H1 (cell line): ENCODE measurements around the gene RAD51B. TPM values are rescaled to one million over a fixed set of nuclear protein-coding genes. Genes with fewer than 3 reads are reported as not detected.

Experiments
- CTCF ChIA-PET: fragments of 300-600 bp; sonication (Branson Sonifier 250); formaldehyde crosslinking; loops from one replicate; lab custom pipeline; 2021; ENCODE audit not compliant: partially characterized antibody; lab: Charles Lee
- POLR2A ChIA-PET: fragments of 300-600 bp; sonication (Branson Sonifier 250); formaldehyde crosslinking; loops from one replicate; lab custom pipeline; 2021; ENCODE audit warnings: inconsistent platforms; ENCODE audit not compliant: partially characterized antibody; lab: Charles Lee
- DNase-seq, 2 experiments: peaks; one replicate each; pipeline versions ENCODE4 v3.0.0 to v3.0.0-alpha.2; 2010 to 2022; ENCODE audit warnings: low spot score in 2 of 2, low read depth in 1 of 2, mixed read lengths in 1 of 2
- FAIRE-seq: peaks from 2 replicates; lab custom pipeline; 2011; peaks lifted over from hg19 to GRCh38; lab: Jason Lieb, UNC
- H2AFZ ChIP-seq: 2 replicates; pipeline ENCODE4 v1.8.1; 2012; ENCODE audit warnings: low read length, inconsistent platforms
- H2AK5ac ChIP-seq: 2 replicates; pipeline ENCODE4 v1.6.1; 2013; ENCODE audit warnings: low read depth, low read length
- H2BK120ac ChIP-seq: replicated peaks from 2 replicates; pipeline ENCODE3; 2013; ENCODE audit warnings: low read depth, low read length, inconsistent platforms
- H2BK12ac ChIP-seq: 2 replicates; pipeline ENCODE4 v1.6.1; 2013; ENCODE audit warnings: low read depth, low read length
- H2BK15ac ChIP-seq: 2 replicates; pipeline ENCODE4 v1.6.1; 2013; ENCODE audit warnings: low read length
- H2BK20ac ChIP-seq: 2 replicates; pipeline ENCODE4 v1.6.1; 2013; ENCODE audit warnings: low read length
- H2BK5ac ChIP-seq: 2 replicates; pipeline ENCODE4 v1.6.1; 2013; ENCODE audit warnings: low read depth, low read length
- H3K14ac ChIP-seq: 2 replicates; pipeline ENCODE4 v1.6.1; 2013; ENCODE audit warnings: inconsistent platforms; ENCODE audit not compliant: insufficient read length
- H3K18ac ChIP-seq: 2 replicates; pipeline ENCODE4 v1.6.1; 2013; ENCODE audit warnings: low read length; ENCODE audit errors: extremely low read depth
- H3K23ac ChIP-seq: 2 replicates; pipeline ENCODE4 v1.6.1; 2013; ENCODE audit warnings: inconsistent platforms; ENCODE audit not compliant: insufficient read length
- H3K23me2 ChIP-seq: 2 replicates; pipeline ENCODE4 v1.6.1; 2013; ENCODE audit warnings: low read depth, low read length
- H3K27ac ChIP-seq: 2 replicates; pipeline ENCODE4 v1.6.1; 2011; ENCODE audit warnings: low read depth, low read length, inconsistent platforms
- H3K27me3 ChIP-seq, 4 experiments: replicated peaks in 1 of 4; 1 replicate in 1 of 4; 2 replicates in 3 of 4; pipeline versions ENCODE4 v1.6.1 to v1.8.1; 2011 to 2013; ENCODE audit warnings: low read length in 3 of 4, mild to moderate bottlenecking in 3 of 4, inconsistent platforms in 2 of 4, mixed read lengths in 2 of 4, moderate library complexity in 1 of 4; ENCODE audit not compliant: control insufficient read depth in 3 of 4, insufficient read depth in 3 of 4; ENCODE audit errors: extremely low read depth in 1 of 4
- H3K36me3 ChIP-seq, 4 experiments: 2 replicates each; pipeline versions ENCODE4 v1.6.1 to v1.8.1; 2011 to 2013; ENCODE audit warnings: mild to moderate bottlenecking in 4 of 4, low read length in 3 of 4, moderate library complexity in 2 of 4, control low read depth in 1 of 4, inconsistent platforms in 1 of 4; ENCODE audit not compliant: insufficient read depth in 4 of 4, control insufficient read depth in 2 of 4
- H3K4ac ChIP-seq: replicated peaks from 2 replicates; pipeline ENCODE3; 2013; ENCODE audit warnings: low read length, low read depth, mixed read lengths, inconsistent platforms; ENCODE audit not compliant: insufficient read length
- H3K4me1 ChIP-seq, 4 experiments: replicated peaks in 1 of 4; 1 replicate in 1 of 4; 2 replicates in 3 of 4; pipeline versions ENCODE4 v1.6.1 to v1.8.1; 2011 to 2013; ENCODE audit warnings: low read length in 3 of 4, inconsistent platforms in 2 of 4, mixed read lengths in 1 of 4; ENCODE audit not compliant: insufficient read depth in 4 of 4, control insufficient read depth in 3 of 4
- H3K4me2 ChIP-seq, 2 experiments: 2 replicates each; pipeline versions ENCODE4 v1.6.1 to v1.8.1; 2011 to 2013; ENCODE audit warnings: low read depth in 2 of 2, low read length in 2 of 2, control low read depth in 1 of 2, inconsistent platforms in 1 of 2, mild to moderate bottlenecking in 1 of 2; ENCODE audit not compliant: insufficient read depth in 1 of 2
- H3K4me3 ChIP-seq, 4 experiments: fragments of 200-600, 300-600 bp in 1 of 4; sonication (generic), shearing (Covaris generic), sonication (Bioruptor Twin) in 1 of 4; 2 replicates each; pipeline versions ENCODE4 v1.5.1 to v1.8.1; 2011 to 2016; ENCODE audit warnings: low read length in 4 of 4, low read depth in 3 of 4, control low read depth in 2 of 4, inconsistent platforms in 2 of 4, mild to moderate bottlenecking in 2 of 4, mixed read lengths in 1 of 4, moderate library complexity in 1 of 4; ENCODE audit not compliant: insufficient read depth in 2 of 4; ENCODE audit errors: extremely low read depth in 1 of 4
- H3K56ac ChIP-seq: replicated peaks from 2 replicates; pipeline ENCODE3; 2013; ENCODE audit warnings: low read depth, mild to moderate bottlenecking, mixed read lengths, low read length, inconsistent platforms; ENCODE audit not compliant: insufficient read length
- H3K79me1 ChIP-seq: 2 replicates; pipeline ENCODE4 v1.6.1; 2013; ENCODE audit warnings: low read depth, low read length, control low read depth
- H3K79me2 ChIP-seq, 2 experiments: 2 replicates each; pipeline versions ENCODE4 v1.6.1 to v1.8.1; 2012 to 2013; ENCODE audit warnings: low read length in 2 of 2, mild to moderate bottlenecking in 2 of 2, inconsistent platforms in 1 of 2; ENCODE audit not compliant: insufficient read depth in 2 of 2, control insufficient read depth in 1 of 2
- H3K9ac ChIP-seq, 4 experiments: replicated peaks in 1 of 4; 1 replicate in 1 of 4; 2 replicates in 3 of 4; pipeline versions ENCODE4 v1.6.1 to v1.8.1; 2011 to 2013; ENCODE audit warnings: low read depth in 3 of 4, low read length in 3 of 4, control low read depth in 2 of 4, mild to moderate bottlenecking in 2 of 4, moderate library complexity in 2 of 4, inconsistent platforms in 1 of 4; ENCODE audit errors: extremely low read depth in 1 of 4
- H3K9me3 ChIP-seq, 2 experiments: 2 replicates each; pipeline versions ENCODE4 v1.6.1 to v1.8.1; 2012 to 2013; ENCODE audit warnings: mild to moderate bottlenecking in 2 of 2, moderate library complexity in 2 of 2, control low read depth in 1 of 2, inconsistent platforms in 1 of 2, low read depth in 1 of 2, low read length in 1 of 2, mixed read lengths in 1 of 2; ENCODE audit not compliant: insufficient read depth in 2 of 2
- H4K20me1 ChIP-seq, 2 experiments: replicated peaks in 1 of 2; 2 replicates each; pipeline versions ENCODE3 to v1.8.1; 2011 to 2013; ENCODE audit warnings: inconsistent platforms in 2 of 2, low read length in 2 of 2, mild to moderate bottlenecking in 1 of 2; ENCODE audit not compliant: insufficient read depth in 2 of 2, control insufficient read depth in 1 of 2
- H4K5ac ChIP-seq: 2 replicates; pipeline ENCODE4 v1.6.1; 2013; ENCODE audit warnings: low read length, low read depth, mixed read lengths, inconsistent platforms; ENCODE audit not compliant: insufficient read length
- H4K8ac ChIP-seq: 2 replicates; pipeline ENCODE4 v1.8.0; 2013; ENCODE audit warnings: mild to moderate bottlenecking, moderate library complexity, low read length, inconsistent platforms; ENCODE audit not compliant: insufficient read depth; ENCODE audit errors: extremely low read depth
- H4K91ac ChIP-seq: replicated peaks from 2 replicates; pipeline ENCODE3; 2013; ENCODE audit warnings: low read length, mixed read lengths, inconsistent platforms; ENCODE audit not compliant: insufficient read length
- CTBP2 ChIP-seq: IDR thresholded peaks from 2 replicates; pipeline ENCODE4 v1.7.0; 2011; ENCODE audit warnings: borderline replicate concordance, mild to moderate bottlenecking, moderate library complexity, mixed read lengths, low read length; ENCODE audit not compliant: insufficient read depth, insufficient read length
- CTCF ChIP-seq, 3 experiments: IDR thresholded peaks; 1 replicate in 2 of 3; 2 replicates in 1 of 3; pipeline versions ENCODE4 v1.5.1 to v1.6.1; 2011; ENCODE audit warnings: low read length in 3 of 3, mild to moderate bottlenecking in 3 of 3, inconsistent platforms in 2 of 3, low read depth in 1 of 3, moderate library complexity in 1 of 3; ENCODE audit not compliant: insufficient read depth in 1 of 3; ENCODE audit errors: control extremely low read depth in 1 of 3
- RBBP5 ChIP-seq: IDR thresholded peaks from 2 replicates; pipeline ENCODE4 v1.7.1; 2012; ENCODE audit warnings: low read depth, mild to moderate bottlenecking, inconsistent platforms, low read length, moderate library complexity, borderline replicate concordance
- SP1 ChIP-seq: IDR thresholded peaks from 2 replicates; pipeline ENCODE4 v1.6.1; 2011; ENCODE audit warnings: low read depth, low read length
- TAF7 ChIP-seq: optimal IDR thresholded peaks from 2 replicates; pipeline ENCODE3; 2011; ENCODE audit warnings: low read depth, mild to moderate bottlenecking, inconsistent platforms, low read length, moderate library complexity, borderline replicate concordance
- USF2 ChIP-seq: IDR thresholded peaks from 2 replicates; pipeline ENCODE4 v1.6.1; 2011; ENCODE audit warnings: low read length, improper control_type of control experiment
- WGBS, 2 experiments: shearing (Covaris generic) in 1 of 2; methylation state at CpG; one replicate each; pipeline versions ENCODE4 v1.1.6 to v1.1.7; 2013 to 2015; ENCODE audit warnings: low lambda C conversion rate in 2 of 2, mixed read lengths in 2 of 2, inconsistent platforms in 1 of 2, low coverage in 1 of 2, missing lambda C conversion rate in 1 of 2; ENCODE audit not compliant: insufficient replicate concordance in 2 of 2, insufficient coverage in 1 of 2, insufficient read length in 1 of 2; ENCODE audit errors: extremely low coverage in 1 of 2, missing lambda C conversion rate in 1 of 2; 5-methylcytosine and 5-hydroxymethylcytosine counted together
- polyA plus RNA-seq, 7 experiments: library from polyadenylated mRNA; depleted of rRNA in 3 of 7; stranded (reverse) in 5 of 7; unstranded in 2 of 7; fragments of >200 nt in 5 of 7; fragments of 200-250 nt in 2 of 7; gene quantifications; 1 replicate in 5 of 7; 2 replicates in 1 of 7; 4 replicates in 1 of 7; pipeline versions ENCODE4 v1.2.1 to v1.2.3, GENCODE V29; 2011 to 2013; ENCODE audit warnings: missing spikeins in 2 of 7, mixed read lengths in 2 of 7
- total RNA-seq: library from RNA; stranded (reverse); fragmentation: NEBNext Ultra II Directional; extraction: Animal tissue kit (Norgen Biotek cat#: 25700); gene quantifications from 2 replicates; pipeline ENCODE4 v1.2.1, GENCODE V29; 2021

Gene RAD51B
- total and polyA plus RNA-seq, 2 of the 8 experiments (the other 6 are each of a cell fraction or from before 2014, with no cell fraction given), result 3.9 to 14.9 TPM

- H4K91ac ChIP-seq, result no peak overlapping the region
- no peak overlapping the region for H2BK5ac ChIP-seq
- no peak for FAIRE-seq
- H3K23ac ChIP-seq, result no peak overlapping the region
- H3K27ac ChIP-seq, result no peak overlapping the region
- H3K27me3 ChIP-seq, result no peaks in the 10 kb centered on the region
- H3K4me1 ChIP-seq, result peaks cover 2 to 9% (median 5%) of the 10 kb centered on the region in 4 experiments; a peak in 6 of 7 replicates
- no peak overlapping the region for H4K5ac ChIP-seq
- no peak overlapping the region for H3K18ac ChIP-seq
- no peak overlapping the region for H2BK12ac ChIP-seq
- H3K23me2 ChIP-seq, result no peaks in the 10 kb centered on the region
- H2BK15ac ChIP-seq, result no peak overlapping the region
- no peaks in the 10 kb centered on the region for H3K36me3 ChIP-seq
- no peak overlapping the region for H2BK120ac ChIP-seq
- H4K8ac ChIP-seq, result no peak overlapping the region
- H3K4me2 ChIP-seq, result no peak overlapping the region
- no peak overlapping the region for H2BK20ac ChIP-seq
- no peak overlapping the region for H3K4me3 ChIP-seq
- H3K4ac ChIP-seq, result no peak overlapping the region
- ChIA-PET POLR2A (no interaction called here), CTCF (interaction anchor here (0.6 kb wide), 1 partner anchor 1498 kb away, joined by 3 read pairs; the partner anchor contains the start of gene CCDC177)
- no peaks in the 10 kb centered on the region for H4K20me1 ChIP-seq
- H3K9me3 ChIP-seq, result no peaks in the 10 kb centered on the region; a peak in 1 of 4 replicates
- no peak overlapping the region for H3K14ac ChIP-seq
- no peak overlapping the region for H3K56ac ChIP-seq
- H2AFZ ChIP-seq, result no peak overlapping the region
- no peak overlapping the region for H3K9ac ChIP-seq
- 94% methylated on average over 1 of the region's 1 CpG; no CpG with 5 or more reads in 1 of the 2 experiments for WGBS, 2 experiments
- H3K79me1 ChIP-seq, result no peaks in the 10 kb centered on the region
- no peak for DNase-seq
- no peak overlapping the region for H2AK5ac ChIP-seq
- no peaks in the 10 kb centered on the region for H3K79me2 ChIP-seq
- no peak for TF ChIP-seq USF2
- no peak for TF ChIP-seq CTCF (IDR thresholded peaks at IDR 0.05; ENCODE audit: control extremely low read depth in 1 of 3, insufficient read depth in 1 of 3, low read depth in 1 of 3, low read length in 3 of 3)
- no peak for TF ChIP-seq TAF7
- no peak for TF ChIP-seq SP1
- TF ChIP-seq CTBP2, result no peak
- no peak for TF ChIP-seq RBBP5
Measured at GRCh38 chr14:68076451-68076850, 256.9 kb downstream of the RAD51B start.
